Measurements from ENCODE around the gene HMMR. TPM values are rescaled to one million over a fixed set of nuclear protein-coding genes. Genes with fewer than 3 reads are reported as not detected.

The HMMR gene
- total and polyA plus RNA-seq, 2 experiments from 2014 or later: 77.9 to 163 TPM

- Mint-ChIP-seq H3K9me3 (no peaks in the 10 kb centered on the region; the same call in 2 of the 3 replicates), H3K4me1 (peaks cover 21% of the 10 kb centered on the region), H3K27ac (peak overlapping the region; percentile 99), H3K4me3 (peak overlapping the region; percentile 96), H3K36me3 (ENCODE audit: low read depth) (peaks cover 27% of the 10 kb centered on the region), H3K27me3 (ENCODE audit: insufficient read depth, low read depth, poor library complexity) (peaks cover 16% of the 10 kb centered on the region)
- DNase-seq (ENCODE audit: low spot score) (peak; percentile 43), ATAC-seq (no peak)
- peak overlapping the region; percentile 89 for H3K27ac ChIP-seq (ENCODE audit: low read depth)
- peaks cover 37% of the 10 kb centered on the region for H3K79me2 ChIP-seq (replicated peaks; ENCODE audit: insufficient read depth)
- H4K20me1 ChIP-seq (replicated peaks; ENCODE audit: insufficient read depth): peaks cover 17% of the 10 kb centered on the region
- H3K4me1 ChIP-seq (ENCODE audit: insufficient read depth): peaks cover 19% of the 10 kb centered on the region
- no peaks in the 10 kb centered on the region for H3K9me2 ChIP-seq (ENCODE audit: insufficient read depth)
- TF ChIP-seq CREB1 (CRISPR knock-in tag; IDR thresholded peaks at IDR 0.05; ENCODE audit: low read depth) (no peak), NANOG (IDR thresholded peaks at IDR 0.05; ENCODE audit: borderline replicate concordance) (no peak), ZNF462 (CRISPR knock-in tag; IDR thresholded peaks at IDR 0.05) (no peak), EZH2phosphoT487 (IDR thresholded peaks at IDR 0.05; ENCODE audit: unreplicated experiment) (no peak), STAT1 (IDR thresholded peaks at IDR 0.05; ENCODE audit: unreplicated experiment) (no peak), POLR2AphosphoS5 (IDR thresholded peaks at IDR 0.05; ENCODE audit: low read depth) (no peak), CTCF (conservative IDR thresholded peaks at IDR 0.05; ENCODE audit: low read depth in 2 of 2) (no peak)
- TF ChIP-seq, protein P1, sequence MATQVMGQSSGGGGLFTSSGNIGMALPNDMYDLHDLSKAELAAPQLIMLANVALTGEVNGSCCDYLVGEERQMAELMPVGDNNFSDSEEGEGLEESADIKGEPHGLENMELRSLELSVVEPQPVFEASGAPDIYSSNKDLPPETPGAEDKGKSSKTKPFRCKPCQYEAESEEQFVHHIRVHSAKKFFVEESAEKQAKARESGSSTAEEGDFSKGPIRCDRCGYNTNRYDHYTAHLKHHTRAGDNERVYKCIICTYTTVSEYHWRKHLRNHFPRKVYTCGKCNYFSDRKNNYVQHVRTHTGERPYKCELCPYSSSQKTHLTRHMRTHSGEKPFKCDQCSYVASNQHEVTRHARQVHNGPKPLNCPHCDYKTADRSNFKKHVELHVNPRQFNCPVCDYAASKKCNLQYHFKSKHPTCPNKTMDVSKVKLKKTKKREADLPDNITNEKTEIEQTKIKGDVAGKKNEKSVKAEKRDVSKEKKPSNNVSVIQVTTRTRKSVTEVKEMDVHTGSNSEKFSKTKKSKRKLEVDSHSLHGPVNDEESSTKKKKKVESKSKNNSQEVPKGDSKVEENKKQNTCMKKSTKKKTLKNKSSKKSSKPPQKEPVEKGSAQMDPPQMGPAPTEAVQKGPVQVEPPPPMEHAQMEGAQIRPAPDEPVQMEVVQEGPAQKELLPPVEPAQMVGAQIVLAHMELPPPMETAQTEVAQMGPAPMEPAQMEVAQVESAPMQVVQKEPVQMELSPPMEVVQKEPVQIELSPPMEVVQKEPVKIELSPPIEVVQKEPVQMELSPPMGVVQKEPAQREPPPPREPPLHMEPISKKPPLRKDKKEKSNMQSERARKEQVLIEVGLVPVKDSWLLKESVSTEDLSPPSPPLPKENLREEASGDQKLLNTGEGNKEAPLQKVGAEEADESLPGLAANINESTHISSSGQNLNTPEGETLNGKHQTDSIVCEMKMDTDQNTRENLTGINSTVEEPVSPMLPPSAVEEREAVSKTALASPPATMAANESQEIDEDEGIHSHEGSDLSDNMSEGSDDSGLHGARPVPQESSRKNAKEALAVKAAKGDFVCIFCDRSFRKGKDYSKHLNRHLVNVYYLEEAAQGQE (IDR thresholded peaks at IDR 0.05; ENCODE audit: unreplicated experiment): no peak
- peak overlapping the region; percentile 29 for H3K4me2 ChIP-seq
- no peak overlapping the region for H2AFZ ChIP-seq
- H3K36me3 ChIP-seq (ENCODE audit: insufficient read depth): no peaks in the 10 kb centered on the region
- H3K4me3 ChIP-seq: peak overlapping the region; percentile 58
- H3K27me3 ChIP-seq (ENCODE audit: insufficient read depth): no peaks in the 10 kb centered on the region
- H3F3A ChIP-seq (replicated peaks; ENCODE audit: low read depth): no peaks in the 10 kb centered on the region
Observed at GRCh38 chr5:163502521-163502920, 42.1 kb downstream of the HMMR start.

Measured in GM23338 (cell line).